ENCODE measurements around the gene DDX25.

DDX25 gene

GRCh38 chr11:125952559-125952958 is 48.3 kb downstream of the DDX25 start:
- no peak for DNase-seq

GRCh38 chr11:125952973-125953372 is 48.7 kb downstream of the DDX25 start:
- no peak for DNase-seq

GRCh38 chr11:125953401-125953935 is 49.2 kb downstream of the DDX25 start:
- DNase-seq = no peak

- no peak for DNase-seq
Measured at GRCh38 chr11:125954123-125954944, 50.0 kb downstream of the DDX25 start.

- DNase-seq = no peak
Measured at GRCh38 chr11:125954945-125955640, 50.8 kb downstream of the DDX25 start.

GRCh38 chr11:125955856-125956255 is 51.5 kb downstream of the DDX25 start:
- DNase-seq = no peak

GRCh38 chr11:125956391-125957134 is 52.3 kb downstream of the DDX25 start:
- DNase-seq = no peak

- DNase-seq = no peak
Measured at GRCh38 chr11:125957618-125958332, 53.5 kb downstream of the DDX25 start.

GRCh38 chr11:125958872-125959400 is 54.6 kb downstream of the DDX25 start:
- DNase-seq = no peak

- DNase-seq = no peak
Measured at GRCh38 chr11:125959511-125959910, 55.2 kb downstream of the DDX25 start.

GRCh38 chr11:125959931-125960330 is 55.6 kb downstream of the DDX25 start:
- no peak for DNase-seq

- DNase-seq = no peak
Measured at GRCh38 chr11:125960771-125961170, 56.5 kb downstream of the DDX25 start.

GRCh38 chr11:125967515-125967914 is 63.2 kb downstream of the DDX25 start:
- no peak for DNase-seq

GRCh38 chr11:125968354-125968753 is 64.0 kb downstream of the DDX25 start:
- no peak for DNase-seq

GRCh38 chr11:125971618-125972017 is 67.3 kb downstream of the DDX25 start:
- no peak for DNase-seq

- DNase-seq = no peak
Measured at GRCh38 chr11:125974284-125974683, 70.0 kb downstream of the DDX25 start.

GRCh38 chr11:125975634-125976033 is 71.3 kb downstream of the DDX25 start:
- no peak for DNase-seq

GRCh38 chr11:125976156-125976555 is 71.8 kb downstream of the DDX25 start:
- no peak for DNase-seq

- no peak for DNase-seq
Measured at GRCh38 chr11:125977333-125977732, 73.0 kb downstream of the DDX25 start.

- no peak for DNase-seq
Measured at GRCh38 chr11:125978181-125978716, 73.9 kb downstream of the DDX25 start.
